ENCODE results near the gene CDCA7L.

DNA sequence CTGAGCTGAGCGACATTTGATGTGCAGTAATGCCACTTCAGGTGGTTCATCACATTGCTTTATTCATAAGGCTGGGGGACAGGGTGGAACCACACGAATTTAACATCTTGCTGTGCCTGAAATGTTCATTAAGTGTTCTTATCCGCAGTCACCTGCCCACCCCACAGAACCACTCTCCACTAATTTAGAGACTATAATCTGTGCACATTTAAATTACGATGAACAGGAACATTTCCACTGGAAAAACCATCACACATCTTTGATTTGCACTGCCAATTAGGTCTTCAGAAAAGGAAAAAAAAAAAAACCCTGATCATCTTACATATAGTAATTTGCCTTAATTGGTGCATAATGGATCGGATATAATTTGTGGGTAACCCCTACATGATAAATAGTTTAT is 2.3 kb downstream of the CDCA7L start:
- TF ChIP-seq RFX5 (IDR thresholded peaks at IDR 0.05; ENCODE audit: low read depth, low read length): no peak
- TF ChIP-seq, protein P1, sequence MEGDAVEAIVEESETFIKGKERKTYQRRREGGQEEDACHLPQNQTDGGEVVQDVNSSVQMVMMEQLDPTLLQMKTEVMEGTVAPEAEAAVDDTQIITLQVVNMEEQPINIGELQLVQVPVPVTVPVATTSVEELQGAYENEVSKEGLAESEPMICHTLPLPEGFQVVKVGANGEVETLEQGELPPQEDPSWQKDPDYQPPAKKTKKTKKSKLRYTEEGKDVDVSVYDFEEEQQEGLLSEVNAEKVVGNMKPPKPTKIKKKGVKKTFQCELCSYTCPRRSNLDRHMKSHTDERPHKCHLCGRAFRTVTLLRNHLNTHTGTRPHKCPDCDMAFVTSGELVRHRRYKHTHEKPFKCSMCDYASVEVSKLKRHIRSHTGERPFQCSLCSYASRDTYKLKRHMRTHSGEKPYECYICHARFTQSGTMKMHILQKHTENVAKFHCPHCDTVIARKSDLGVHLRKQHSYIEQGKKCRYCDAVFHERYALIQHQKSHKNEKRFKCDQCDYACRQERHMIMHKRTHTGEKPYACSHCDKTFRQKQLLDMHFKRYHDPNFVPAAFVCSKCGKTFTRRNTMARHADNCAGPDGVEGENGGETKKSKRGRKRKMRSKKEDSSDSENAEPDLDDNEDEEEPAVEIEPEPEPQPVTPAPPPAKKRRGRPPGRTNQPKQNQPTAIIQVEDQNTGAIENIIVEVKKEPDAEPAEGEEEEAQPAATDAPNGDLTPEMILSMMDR (conservative IDR thresholded peaks at IDR 0.05; ENCODE audit: low read depth, low read length): no peak
- no peak for TF ChIP-seq SMC3 (IDR thresholded peaks at IDR 0.05; ENCODE audit: low read depth, low read length)
- TF ChIP-seq CHD1 (IDR thresholded peaks at IDR 0.05; ENCODE audit: low read depth, low read length): no peak
